GM12878 (cell line): ENCODE results near the gene PLXNA4. TPM values are rescaled to one million over a fixed set of nuclear protein-coding genes. Genes with fewer than 3 reads are reported as not detected.

Experiments
- ATAC-seq: fragments of 200-7000 bp; cut with Tn5 transposase; 3 replicates; pipeline ENCODE4 v1.9.1; 2020; ENCODE audit warnings: mild to moderate bottlenecking, moderate library complexity
- BruUV-seq: library from RNA; stranded (reverse); fragments of 400-500 nt; replicated peaks from 2 replicates; lab custom pipeline; 2021; lab: Mats Ljungman, UMichigan
- CTCF ChIA-PET: fragments of 300-600 bp; sonication (Branson Sonifier 250); formaldehyde crosslinking; extraction: SDS; loops from one replicate; lab custom pipeline; 2021; ENCODE audit warnings: inconsistent platforms; lab: Yijun Ruan, JAX
- POLR2A ChIA-PET: fragments of 350-600 bp; formaldehyde crosslinking; extraction: SDS; loops from one replicate; lab custom pipeline; 2021; ENCODE audit warnings: inconsistent platforms; lab: Charles Lee
- RAD21 ChIA-PET: fragments of 300-600 bp; sonication (Branson Sonifier 250); formaldehyde crosslinking; loops from one replicate; lab custom pipeline; 2023; ENCODE audit warnings: antibody characterized with exemption; ENCODE audit not compliant: unreplicated experiment; lab: Charles Lee
- SMC1A ChIA-PET: fragments of 300-600 bp; sonication (Branson Sonifier 250); formaldehyde crosslinking; loops from one replicate; lab custom pipeline; 2023; ENCODE audit not compliant: unreplicated experiment, uncharacterized antibody; lab: Charles Lee
- DNase-seq: peaks from one replicate; pipeline ENCODE4 v3.0.0-alpha.2; 2011; ENCODE audit warnings: low read depth, low spot score
- FAIRE-seq: peaks from 3 replicates; lab custom pipeline; 2011; peaks lifted over from hg19 to GRCh38; lab: Jason Lieb, UNC
- H2AFZ ChIP-seq: 2 replicates; pipeline ENCODE4 v1.6.0; 2011; ENCODE audit warnings: low read depth, low read length, control low read depth; ENCODE audit not compliant: control insufficient read depth
- H3K27ac ChIP-seq: 2 replicates; pipeline ENCODE4 v1.5.1; 2011; ENCODE audit warnings: control low read depth; ENCODE audit not compliant: control insufficient read depth, insufficient read depth
- H3K27me3 ChIP-seq, 2 experiments: replicated peaks in 1 of 2; 2 replicates each; pipeline versions ENCODE4 v1.6.0 to v1.6.1; 2011; ENCODE audit warnings: low read length in 1 of 2; ENCODE audit not compliant: control insufficient read depth in 2 of 2, insufficient read depth in 2 of 2
- H3K36me3 ChIP-seq, 2 experiments: 2 replicates each; pipeline ENCODE4 v1.5.1; 2011; ENCODE audit warnings: low read length in 1 of 2; ENCODE audit not compliant: control insufficient read depth in 2 of 2, insufficient read depth in 2 of 2
- H3K4me1 ChIP-seq: 2 replicates; pipeline ENCODE4 v1.6.1; 2011; ENCODE audit warnings: mild to moderate bottlenecking, low read length, moderate library complexity, mixed read lengths; ENCODE audit not compliant: control insufficient read depth, insufficient read depth
- H3K4me2 ChIP-seq: 2 replicates; pipeline ENCODE4 v1.6.0; 2011; ENCODE audit warnings: control low read depth; ENCODE audit not compliant: control insufficient read depth, insufficient read depth
- H3K4me3 ChIP-seq: fragments of 200-600 bp; sonication (generic); 2 replicates; pipeline ENCODE4 v1.5.1; 2016
- H3K79me2 ChIP-seq: 2 replicates; pipeline ENCODE4 v1.6.0; 2011; ENCODE audit warnings: low read length; ENCODE audit not compliant: control insufficient read depth, insufficient read depth
- H3K9ac ChIP-seq: 2 replicates; pipeline ENCODE4 v1.8.0; 2011; ENCODE audit warnings: low read length, control low read depth, mixed read lengths; ENCODE audit not compliant: control insufficient read depth, insufficient read depth
- H3K9me3 ChIP-seq: replicated peaks from 3 replicates; pipeline ENCODE4 v1.5.1; 2011; ENCODE audit warnings: mild to moderate bottlenecking, low read length; ENCODE audit not compliant: control insufficient read depth, insufficient read depth
- H4K20me1 ChIP-seq: 2 replicates; pipeline ENCODE4 v1.6.0; 2011; ENCODE audit not compliant: control insufficient read depth, insufficient read depth
- ASH2L ChIP-seq: fragments of 300-600, 200-600 bp; sonication (generic); IDR thresholded peaks from 2 replicates; pipeline ENCODE4 v1.6.1; 2017; ENCODE audit warnings: low read depth, mild to moderate bottlenecking, borderline replicate concordance
- ATF2 ChIP-seq: IDR thresholded peaks from 2 replicates; pipeline ENCODE4 v1.6.1; 2012; ENCODE audit warnings: low read length, inconsistent platforms
- CREM ChIP-seq: IDR thresholded peaks from 2 replicates; pipeline ENCODE4 v1.6.1; 2014; ENCODE audit warnings: antibody characterized with exemption, low read depth
- FOS ChIP-seq: IDR thresholded peaks from 3 replicates; pipeline ENCODE4 v1.6.1; 2011; ENCODE audit warnings: borderline replicate concordance; ENCODE audit not compliant: insufficient read length; ENCODE audit errors: extremely low read depth
- GATAD2B ChIP-seq: fragments of 450-650 bp; conservative IDR thresholded peaks from 2 replicates; pipeline ENCODE4 v1.6.1; 2017; ENCODE audit warnings: low read depth, mild to moderate bottlenecking, moderate library complexity
- HDAC6 ChIP-seq: fragments of 200-600 bp; sonication (generic); IDR thresholded peaks from one replicate; pipeline ENCODE4 v1.8.0; 2017; ENCODE audit warnings: antibody characterized with exemption; ENCODE audit not compliant: unreplicated experiment
- JUND ChIP-seq: IDR thresholded peaks from 2 replicates; pipeline ENCODE4 v1.6.1; 2012; ENCODE audit warnings: low read depth, mild to moderate bottlenecking, low read length, improper control_type of control experiment, moderate library complexity
- LARP7 ChIP-seq: fragments of 450-650 bp; IDR thresholded peaks from 2 replicates; pipeline ENCODE4 v1.6.1; 2017; ENCODE audit warnings: mild to moderate bottlenecking
- NR2F1 ChIP-seq: fragments of 450-650 bp; conservative IDR thresholded peaks from 2 replicates; pipeline ENCODE4 v1.6.1; 2017; ENCODE audit warnings: mild to moderate bottlenecking
- PAX5 ChIP-seq: IDR thresholded peaks from 2 replicates; pipeline ENCODE4 v1.6.1; 2011; ENCODE audit warnings: low read depth, low read length, borderline replicate concordance
- SREBF2 ChIP-seq: IDR thresholded peaks from 2 replicates; pipeline ENCODE4 v1.6.1; 2012; ENCODE audit warnings: mild to moderate bottlenecking, low read length
- STAT3 ChIP-seq: IDR thresholded peaks from 2 replicates; pipeline ENCODE4 v1.6.1; 2011; ENCODE audit warnings: low read depth, low read length, improper control_type of control experiment
- TARDBP ChIP-seq: IDR thresholded peaks from 2 replicates; pipeline ENCODE4 v1.6.1; 2016; ENCODE audit warnings: borderline replicate concordance
- TCF12 ChIP-seq: IDR thresholded peaks from 2 replicates; pipeline ENCODE4 v1.6.1; 2011; ENCODE audit warnings: low read depth, mild to moderate bottlenecking, low read length
- ZBTB4 ChIP-seq: fragments of 450-650 bp; formaldehyde crosslinking; IDR thresholded peaks from 2 replicates; pipeline ENCODE4 v1.4.0; 2022; ENCODE audit warnings: mild to moderate bottlenecking, moderate library complexity
- WGBS: methylation state at CpG from one replicate; pipeline ENCODE4 v1.1.6; 2016; ENCODE audit warnings: low lambda C conversion rate; ENCODE audit not compliant: insufficient replicate concordance, insufficient coverage; ENCODE audit errors: missing lambda C conversion rate; 5-methylcytosine and 5-hydroxymethylcytosine counted together
- in situ Hi-C: fragments of 300-500 bp; cut with MboI; formaldehyde crosslinking; loops from 9 replicates; pipeline ENCODE4 v1.14.3; 2018; ENCODE audit warnings: mixed read lengths
- intact Hi-C: fragments of 100-400 bp; cut with micrococcal nuclease; formaldehyde crosslinking; loops from one replicate; pipeline ENCODE4 v1.14.2; 2022; ENCODE audit not compliant: unreplicated experiment
- polyA plus RNA-seq, 11 experiments: library from polyadenylated mRNA; depleted of rRNA in 4 of 11; unstranded in 6 of 11; stranded (reverse) in 5 of 11; fragments of >200 nt; fragmentation: Nextera tagmentation in 4 of 11; fragmentation: Illumina TruSeq in 1 of 11; extraction: Ambion mirVana in 4 of 11; extraction: Trizol in 1 of 11; gene quantifications; 1 replicate in 1 of 11; 2 replicates in 10 of 11; pipeline versions ENCODE4 v1.2.1 to v1.2.3, GENCODE V29; 2011 to 2016; ENCODE audit warnings: inconsistent platforms in 2 of 11, missing spikeins in 2 of 11, low read depth in 1 of 11
- total RNA-seq, 4 experiments: library from RNA; depleted of rRNA in 3 of 4; stranded (reverse); fragments of >200 nt in 3 of 4; fragmentation: Illumina TruSeq in 1 of 4; extraction: Trizol in 1 of 4; gene quantifications; 2 replicates each; pipeline versions ENCODE4 v1.2.1 to v1.2.3, GENCODE V29; 2013 to 2021
- TF ChIP-seq, protein P1 (sequence below): fragments of 150-350 bp; IDR thresholded peaks from 2 replicates; pipeline ENCODE4 v1.6.1; 2014; ENCODE audit warnings: mild to moderate bottlenecking, low read depth, low read length

Gene PLXNA4
- total and polyA plus RNA-seq, 10 of the 15 experiments (the other 5 are each of a cell fraction or from before 2014, with no cell fraction given) = 0.03 TPM; not detected in 9

- no peak for TF ChIP-seq ZBTB4 (CRISPR knock-in tag)
Observed at GRCh38 chr7:132592936-132593335, 16.7 kb upstream of the PLXNA4 start (continued).

GRCh38 chr7:132592231-132592920, 16.1 kb upstream of the PLXNA4 start:
- H3K9me3 ChIP-seq = no peaks in the 10 kb centered on the region
- H4K20me1 ChIP-seq = no peaks in the 10 kb centered on the region
- no peak overlapping the region for H2AFZ ChIP-seq
- H3K36me3 ChIP-seq = no peaks in the 10 kb centered on the region
- BruUV-seq = no TSS peak
- FAIRE-seq = no peak
- SMC1A ChIA-PET = no interaction called here
- no peak overlapping the region for H3K9ac ChIP-seq
- POLR2A ChIA-PET = interaction anchor here (0.8 kb wide), 1 partner anchor 22 kb away, joined by 3 read pairs; no protein-coding TSS in a partner anchor
- no peaks in the 10 kb centered on the region for H3K4me1 ChIP-seq
- CTCF ChIA-PET = interaction anchor here (2.2 kb wide), 1 partner anchor 12 kb away, joined by 7 read pairs; no protein-coding TSS in a partner anchor
- no peaks in the 10 kb centered on the region; a peak in 2 of 4 replicates for H3K27me3 ChIP-seq
- ATAC-seq = no peak
- DNase-seq = no peak
- WGBS = 21% methylated on average over 12 of the region's 12 CpGs
- no peak overlapping the region for H3K27ac ChIP-seq
- no peaks in the 10 kb centered on the region for H3K79me2 ChIP-seq
- in situ Hi-C loops = no loop called here
- intact Hi-C loops = no loop called here
- no peak overlapping the region for H3K4me2 ChIP-seq
- RAD21 ChIA-PET = no interaction called here
- no peak overlapping the region for H3K4me3 ChIP-seq
- TF ChIP-seq LARP7 (no peak), NR2F1 (no peak), PAX5 (no peak), STAT3 (no peak), CREM (no peak), SREBF2 (no peak), ATF2 (no peak), TCF12 (no peak), ASH2L (no peak), JUND (no peak), GATAD2B (no peak), FOS (no peak), TARDBP (no peak), HDAC6 (no peak)
- TF ChIP-seq, protein P1, sequence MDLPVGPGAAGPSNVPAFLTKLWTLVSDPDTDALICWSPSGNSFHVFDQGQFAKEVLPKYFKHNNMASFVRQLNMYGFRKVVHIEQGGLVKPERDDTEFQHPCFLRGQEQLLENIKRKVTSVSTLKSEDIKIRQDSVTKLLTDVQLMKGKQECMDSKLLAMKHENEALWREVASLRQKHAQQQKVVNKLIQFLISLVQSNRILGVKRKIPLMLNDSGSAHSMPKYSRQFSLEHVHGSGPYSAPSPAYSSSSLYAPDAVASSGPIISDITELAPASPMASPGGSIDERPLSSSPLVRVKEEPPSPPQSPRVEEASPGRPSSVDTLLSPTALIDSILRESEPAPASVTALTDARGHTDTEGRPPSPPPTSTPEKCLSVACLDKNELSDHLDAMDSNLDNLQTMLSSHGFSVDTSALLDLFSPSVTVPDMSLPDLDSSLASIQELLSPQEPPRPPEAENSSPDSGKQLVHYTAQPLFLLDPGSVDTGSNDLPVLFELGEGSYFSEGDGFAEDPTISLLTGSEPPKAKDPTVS = no peak
